ENCODE results near the gene USP49. TPM values are rescaled to one million over a fixed set of nuclear protein-coding genes. Genes with fewer than 3 reads are reported as not detected.
"Not testable (repeated sequence)": the region's sequence is repeated elsewhere in the genome, so short reads cannot be mapped to it uniquely, and the experiment has no call there.

The USP49 gene
- polyA plus RNA-seq, 5 donors: 8.9 to 15.4 (median 15.0) TPM

DNA sequence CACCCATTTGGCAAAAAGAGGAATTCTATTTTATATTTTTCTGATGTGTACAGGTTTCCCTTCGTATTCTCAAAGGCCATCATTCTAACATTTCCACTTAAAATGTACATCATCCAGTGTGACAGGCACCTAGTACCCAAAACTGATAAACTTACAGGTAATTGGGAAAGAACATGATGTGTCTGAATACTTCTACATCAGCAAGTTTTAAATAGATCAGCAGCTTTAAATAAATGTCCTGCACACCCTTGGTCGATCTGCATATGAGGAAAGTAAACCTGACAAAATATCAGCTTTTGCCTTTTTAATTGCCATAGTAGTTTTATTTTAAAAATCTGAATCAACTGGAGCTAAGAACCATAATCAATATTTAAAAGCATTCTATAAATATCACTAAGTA is 81.2 kb downstream of the USP49 start:
- no peak for DNase-seq

DNA sequence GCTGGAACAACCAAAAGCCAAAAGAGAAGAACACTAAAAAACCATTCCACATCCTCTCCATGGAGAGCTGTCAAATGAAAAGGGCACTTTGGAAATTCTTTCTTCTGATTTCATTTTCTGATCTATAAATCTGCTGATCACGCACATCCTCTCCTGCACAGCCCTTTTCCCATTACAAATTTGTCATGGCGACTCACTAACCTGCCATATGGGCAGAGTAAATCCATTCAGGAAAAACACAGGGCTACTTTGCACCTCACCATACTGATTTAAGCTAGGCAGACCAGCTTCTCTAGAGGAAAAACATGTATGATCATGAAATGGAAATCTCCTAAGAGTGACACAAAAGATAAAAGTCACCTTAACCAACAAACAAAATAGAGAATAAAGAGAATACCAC is 81.7 kb downstream of the USP49 start:
- DNase-seq: no peak

DNA sequence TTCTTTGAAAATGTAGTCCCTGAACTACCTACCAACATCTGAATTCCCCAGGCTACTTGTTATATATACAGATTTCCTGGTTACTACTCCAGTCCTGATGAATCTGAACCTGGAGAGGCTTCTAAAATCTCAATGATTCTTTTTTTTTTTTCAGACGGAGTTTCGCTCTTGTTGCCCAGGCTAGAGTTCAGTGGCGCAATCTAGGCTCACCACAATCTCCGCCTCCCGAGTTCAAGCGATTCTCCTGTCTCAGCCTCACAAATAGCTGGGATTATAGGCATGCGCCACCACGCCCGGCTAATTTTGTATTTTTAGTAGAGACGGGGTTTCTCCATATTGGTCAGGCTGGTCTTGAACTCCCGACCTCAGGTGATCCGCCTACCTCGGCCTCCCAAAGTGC is 83.2 kb downstream of the USP49 start:
- not testable (repeated sequence) for DNase-seq

DNA sequence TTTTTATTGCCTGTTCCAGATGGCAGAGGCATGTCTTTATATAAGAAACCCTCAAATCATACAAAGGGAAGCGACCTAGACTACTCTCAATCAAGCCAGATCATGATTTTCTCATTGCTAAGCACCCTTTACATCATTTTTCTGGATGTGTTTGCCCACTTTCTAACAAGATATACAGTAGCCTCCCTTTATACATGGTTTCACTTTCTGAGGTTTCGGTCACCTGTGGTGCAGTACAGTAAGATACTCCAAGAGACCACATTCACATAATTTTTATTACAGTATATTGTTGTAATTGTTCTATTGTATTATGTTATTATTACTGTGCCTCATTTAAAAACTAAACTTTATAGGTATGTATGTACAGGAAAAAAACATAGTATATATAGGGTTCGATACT is 84.1 kb downstream of the USP49 start:
- no peak for DNase-seq

DNA sequence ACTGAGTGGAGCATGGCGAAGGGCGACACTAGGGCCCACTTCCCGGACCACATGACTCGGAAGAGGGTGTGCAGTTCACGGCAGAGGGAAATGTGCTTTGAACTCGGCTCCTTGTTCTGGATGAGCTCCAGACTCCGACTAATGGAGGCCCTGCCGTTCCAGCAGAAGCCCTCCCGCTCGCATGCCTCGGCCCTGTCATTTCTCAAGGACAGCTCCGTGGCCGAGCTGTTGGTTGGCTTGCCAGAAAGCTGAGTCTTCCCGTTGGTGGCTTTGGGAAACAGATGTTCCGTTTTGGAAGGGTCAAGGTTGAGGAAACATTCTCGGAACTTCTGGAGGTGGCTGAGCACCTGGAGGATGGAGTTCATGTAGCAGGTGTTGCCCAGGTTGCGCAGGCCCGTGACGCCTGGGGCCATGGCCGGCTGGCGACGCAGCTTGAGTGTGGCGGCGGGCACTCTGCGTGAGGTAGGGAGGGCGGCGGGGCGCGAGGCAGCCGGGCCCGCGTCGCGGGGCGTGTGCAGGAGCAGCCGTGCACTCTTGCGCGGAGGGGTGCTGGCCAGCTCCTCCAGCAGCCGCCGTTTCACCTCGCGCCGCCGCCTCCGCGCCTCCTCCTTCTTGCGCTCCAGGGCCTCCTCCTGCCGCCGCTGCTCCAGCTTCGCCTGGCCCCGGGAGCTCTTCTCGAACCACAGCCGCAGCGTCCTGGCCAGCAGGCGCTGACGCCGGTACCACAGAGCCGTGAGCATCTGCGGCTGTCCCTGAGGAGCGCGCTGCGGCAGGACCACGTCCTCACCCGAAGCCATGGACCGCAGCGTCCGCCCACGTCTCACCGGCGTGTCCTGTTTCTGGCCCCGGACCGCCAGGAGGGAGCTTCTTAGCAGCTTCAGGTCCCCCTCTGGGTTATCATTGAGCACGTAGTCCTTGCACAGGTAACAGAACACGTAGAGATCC is 89.1 kb downstream of the USP49 start:
- no peak for DNase-seq

DNA sequence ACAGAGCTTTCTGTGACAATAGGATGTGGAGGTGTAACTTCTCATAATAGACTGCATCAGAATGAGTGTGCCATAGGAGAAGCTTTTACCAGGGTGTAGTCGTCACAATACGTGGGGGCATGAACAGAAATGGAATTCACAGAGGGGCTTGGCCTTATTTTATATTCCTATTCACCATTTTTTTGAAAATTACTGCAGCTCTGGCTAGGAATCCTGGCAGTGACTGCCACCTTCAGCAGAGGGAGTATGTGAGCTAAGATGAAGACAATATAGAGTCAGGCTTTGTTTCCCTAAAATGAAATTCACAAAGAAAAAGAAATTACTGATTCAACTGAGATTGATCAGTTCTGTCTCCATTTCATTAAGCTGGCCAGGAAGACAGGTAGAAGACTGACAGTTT is 93.8 kb downstream of the USP49 start:
- DNase-seq: no peak

DNA sequence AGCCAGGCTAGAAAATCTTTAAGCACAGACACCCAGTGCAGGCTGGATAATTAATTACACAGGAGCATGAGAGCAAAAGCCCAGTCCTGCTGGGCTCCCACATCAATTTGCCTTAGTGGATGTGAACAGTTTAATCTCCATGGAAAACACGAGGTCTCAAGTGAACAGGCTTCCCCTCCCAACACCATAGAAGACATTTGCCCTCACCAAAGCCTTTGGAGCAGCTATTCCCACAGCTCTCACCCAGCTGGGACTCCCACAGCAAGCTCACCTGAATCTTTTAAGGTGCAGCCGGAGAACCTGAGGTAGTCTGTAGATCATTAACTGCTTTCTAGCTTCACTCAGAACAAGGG is 95.6 kb downstream of the USP49 start:
- no peak for DNase-seq

DNA sequence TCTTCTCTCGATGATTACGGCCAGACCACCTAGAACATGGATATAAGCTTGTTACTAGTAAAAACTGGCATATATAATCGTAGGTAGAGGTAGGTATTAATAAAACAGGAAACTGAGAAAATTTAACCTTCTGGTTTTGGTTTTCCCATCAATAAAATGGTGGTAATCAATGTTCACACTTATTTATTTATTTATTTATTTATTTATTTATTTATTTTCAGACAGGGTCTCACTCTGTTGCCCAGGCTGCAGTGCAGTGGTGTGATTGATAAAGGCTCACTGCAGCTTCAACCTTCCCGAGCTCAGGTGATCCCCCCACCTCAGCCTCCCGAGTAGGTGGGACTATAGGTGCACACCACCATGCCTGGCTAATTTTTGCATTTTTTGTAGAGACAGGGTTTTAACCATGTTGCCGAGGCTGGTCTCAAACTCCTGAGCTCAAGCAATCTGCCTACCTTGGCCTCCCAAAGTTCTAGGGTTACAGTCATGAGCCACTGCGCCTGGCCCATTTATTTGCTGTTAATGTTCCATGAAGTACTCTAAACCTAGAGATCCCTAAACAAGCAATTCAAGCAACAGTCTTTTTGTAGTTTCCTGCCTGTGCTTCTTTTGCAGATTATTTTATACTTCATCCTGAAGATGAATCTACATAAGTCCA is 96.1 kb downstream of the USP49 start:
- no peak for DNase-seq

DNA sequence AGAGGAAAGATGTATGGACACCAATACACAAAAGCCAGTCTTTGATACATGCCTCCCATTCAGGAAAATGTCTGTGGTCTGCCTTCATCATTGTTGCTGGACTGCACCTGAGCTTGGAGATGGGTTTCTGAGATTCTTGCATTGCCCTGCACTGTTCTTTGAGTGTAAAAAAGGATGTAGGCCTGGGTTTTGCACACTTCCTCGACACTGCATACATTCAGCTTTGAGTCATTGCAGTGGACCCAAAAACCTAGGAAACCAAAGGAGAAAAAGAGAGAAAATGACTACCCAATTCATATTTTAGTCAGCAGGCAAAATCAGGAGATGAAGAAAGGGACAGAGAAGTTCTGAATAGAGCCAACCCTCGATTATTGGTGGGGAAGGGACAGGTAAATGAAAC is 98.7 kb downstream of the USP49 start:
- DNase-seq: no peak

DNA sequence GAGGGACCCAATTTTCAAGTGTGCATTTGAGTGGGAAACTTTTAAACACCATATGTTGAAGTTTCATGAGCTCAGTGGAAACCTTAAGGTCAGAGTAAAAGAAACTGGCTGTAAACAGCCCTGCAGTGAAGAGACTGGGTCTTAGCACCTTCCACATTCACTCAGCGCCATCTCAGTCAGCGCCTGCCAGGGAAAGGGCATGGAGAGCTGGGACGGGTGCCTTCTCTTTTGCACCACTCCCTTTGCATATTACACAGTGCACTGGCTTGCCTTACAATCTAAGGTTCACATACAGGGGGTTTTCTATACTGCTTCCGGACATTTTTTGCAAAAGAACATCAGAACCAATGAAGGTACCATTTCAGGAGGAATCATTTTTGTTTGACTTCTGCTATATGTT is 103.2 kb downstream of the USP49 start:
- DNase-seq: no peak

DNA sequence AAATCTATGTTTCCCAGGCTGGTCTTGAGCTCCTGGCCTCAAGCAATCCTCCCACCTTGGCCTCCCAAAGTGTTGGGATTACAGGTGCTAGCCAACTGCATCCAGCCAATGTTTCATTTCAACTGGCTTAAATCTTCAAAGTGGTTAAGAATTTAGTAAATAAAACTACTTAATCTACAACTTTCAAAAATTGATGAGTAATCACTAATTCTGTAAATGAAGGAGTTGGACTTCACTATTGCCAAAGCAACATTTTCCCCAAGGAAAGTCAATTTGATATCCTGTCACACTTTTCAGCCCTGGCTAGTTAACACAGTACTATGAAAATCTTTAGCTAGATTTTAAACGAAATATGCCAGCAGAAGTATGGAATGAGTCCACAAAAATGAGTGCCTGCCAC is 103.9 kb downstream of the USP49 start:
- DNase-seq: no peak

DNA sequence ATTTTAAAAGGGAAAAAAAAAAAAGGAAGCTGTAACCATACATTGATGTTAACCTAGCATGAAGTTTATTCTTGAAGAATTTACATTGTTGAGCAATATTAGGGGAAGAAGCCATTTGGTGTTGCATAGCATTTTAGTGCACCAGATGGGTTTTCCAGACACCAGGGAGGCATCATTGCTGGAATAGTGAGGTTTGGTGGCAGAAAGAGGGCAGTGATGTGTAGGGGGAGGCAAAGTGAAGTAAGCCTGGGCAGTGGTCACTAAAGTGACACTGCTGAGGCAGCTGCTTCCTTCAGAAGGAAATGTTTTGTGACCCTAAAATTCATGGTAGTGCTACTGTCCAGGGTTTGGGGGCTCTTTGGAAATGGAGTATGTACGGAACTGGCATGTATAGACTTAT is 105.1 kb downstream of the USP49 start:
- DNase-seq: no peak

DNA sequence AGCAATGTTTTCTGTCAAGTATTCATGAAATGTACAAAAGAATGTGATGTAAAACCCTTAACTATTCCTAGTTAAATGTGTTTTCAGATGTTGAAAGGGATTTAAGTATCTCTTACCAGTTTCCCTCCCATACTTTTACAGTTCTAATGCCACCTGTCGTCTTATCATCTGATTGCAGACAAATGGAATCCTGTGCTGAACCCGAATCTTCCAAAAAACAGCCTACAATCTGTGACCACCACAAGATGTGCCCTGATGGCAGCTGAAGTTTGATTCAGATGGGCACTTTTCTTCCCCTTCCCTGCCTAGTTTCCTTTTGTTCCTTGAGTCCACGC is 105.8 kb downstream of the USP49 start:
- DNase-seq: no peak

DNA sequence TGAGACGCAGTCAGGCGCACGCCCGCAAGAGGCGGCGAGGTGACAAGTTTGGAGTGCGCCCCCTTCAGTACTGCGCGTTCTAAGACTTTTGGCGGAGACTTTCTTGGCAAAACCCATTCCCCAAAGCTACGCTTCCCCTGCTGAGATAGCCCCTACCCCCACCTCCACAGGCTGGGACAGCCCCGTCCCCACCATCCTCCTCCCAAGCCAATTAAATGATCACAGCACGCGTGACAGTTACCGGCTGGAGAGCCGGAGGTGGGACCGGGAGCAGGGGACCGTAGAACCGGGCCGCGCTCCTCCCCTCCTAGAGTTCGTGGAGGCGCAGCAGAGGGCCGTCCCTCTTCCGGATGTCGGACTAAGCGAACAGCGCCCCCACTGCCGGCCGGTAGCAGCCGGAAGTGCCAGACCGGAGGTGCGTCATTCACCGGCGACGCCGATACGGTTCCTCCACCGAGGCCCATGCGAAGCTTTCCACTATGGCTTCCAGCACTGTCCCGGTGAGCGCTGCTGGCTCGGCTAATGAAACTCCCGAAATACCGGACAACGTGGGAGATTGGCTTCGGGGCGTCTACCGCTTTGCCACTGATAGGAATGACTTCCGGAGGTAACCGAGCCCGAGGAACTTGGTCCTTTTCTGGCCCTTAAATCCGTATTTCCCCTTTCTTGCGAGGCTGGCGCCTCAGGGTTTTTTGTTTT is 107.8 kb downstream of the USP49 start, which contains the start of gene TOMM6:
TSS of gene TOMM6 (plus strand) at position 476 of the 699 bp plus-strand sequence. CDS start at position 480, 4 bp downstream.
- peak; percentile 95 to 96 for DNase-seq

DNA sequence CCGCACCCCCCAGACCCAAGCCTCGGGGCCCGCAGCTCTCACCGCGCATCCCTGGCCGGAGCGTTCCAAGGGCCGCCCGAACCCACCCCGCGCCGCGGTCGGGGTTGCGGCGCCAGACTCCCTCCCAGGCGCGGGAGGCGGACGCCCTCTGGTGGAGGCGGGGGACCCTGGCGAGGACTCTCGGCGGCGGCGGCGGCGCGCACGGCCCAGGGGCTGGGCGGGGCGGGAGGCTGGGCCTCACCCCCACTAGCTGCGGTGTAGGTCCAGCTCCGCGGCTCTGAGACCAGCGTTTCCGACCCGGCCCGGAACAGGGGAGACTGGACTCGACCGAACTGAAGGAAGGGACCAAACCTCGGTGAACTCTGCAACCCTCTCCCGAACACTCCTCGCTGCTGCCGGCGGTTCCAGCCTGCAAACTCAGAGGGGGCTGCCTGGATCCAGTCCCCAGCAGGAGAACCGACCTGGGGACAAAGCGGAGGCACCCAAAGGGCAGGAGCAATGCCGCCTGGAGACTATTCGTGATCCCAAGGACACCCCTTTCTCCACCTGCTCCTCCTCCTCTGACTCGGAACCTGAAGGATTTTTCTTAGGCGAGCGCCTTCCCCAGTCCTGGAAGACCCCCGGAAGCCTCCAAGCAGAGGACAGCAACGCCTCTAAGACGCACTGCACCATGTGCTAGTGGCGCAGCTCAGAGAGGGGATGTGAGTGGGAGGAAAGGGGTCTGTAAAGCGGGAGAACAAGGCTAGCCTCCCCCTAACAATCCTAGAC is 108.5 kb downstream of the USP49 start:
- peak; percentile 82 for DNase-seq

DNA sequence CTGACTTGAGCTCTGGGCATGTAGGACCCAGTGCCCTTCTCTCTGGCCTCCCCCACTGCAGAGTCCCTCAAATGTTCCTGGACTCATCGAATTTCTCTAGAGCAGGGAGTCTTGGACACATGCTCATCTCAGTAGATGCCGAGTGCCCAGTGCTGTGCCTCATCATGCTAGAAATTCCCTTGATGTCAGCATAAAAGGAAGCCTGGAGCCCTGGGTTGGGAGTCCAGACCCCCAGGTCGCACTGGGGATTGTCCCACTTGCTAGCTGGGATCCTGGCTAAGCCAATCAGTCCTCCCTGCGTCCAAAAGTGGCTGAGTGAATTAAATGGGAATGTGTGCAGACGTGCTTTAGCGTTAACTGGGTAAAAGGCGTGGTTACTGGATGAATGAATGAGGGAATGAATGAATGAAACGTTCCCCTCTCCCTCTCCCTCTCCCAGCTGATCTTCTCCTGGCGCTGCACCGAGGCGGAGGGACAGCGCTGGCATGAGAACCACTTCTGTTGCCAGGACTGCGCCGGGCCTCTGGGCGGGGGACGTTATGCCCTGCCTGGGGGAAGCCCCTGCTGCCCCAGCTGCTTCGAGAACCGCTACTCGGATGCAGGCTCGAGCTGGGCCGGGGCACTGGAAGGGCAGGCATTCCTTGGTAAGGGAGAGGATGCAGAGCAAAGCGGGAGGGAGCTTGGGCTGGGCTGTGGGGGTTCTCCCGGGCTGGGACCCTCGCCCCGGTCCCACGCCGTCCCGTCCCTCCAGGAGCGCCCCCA is 109.3 kb downstream of the USP49 start:
- peak in 1 of 2 donors; percentile 28 for DNase-seq

DNA sequence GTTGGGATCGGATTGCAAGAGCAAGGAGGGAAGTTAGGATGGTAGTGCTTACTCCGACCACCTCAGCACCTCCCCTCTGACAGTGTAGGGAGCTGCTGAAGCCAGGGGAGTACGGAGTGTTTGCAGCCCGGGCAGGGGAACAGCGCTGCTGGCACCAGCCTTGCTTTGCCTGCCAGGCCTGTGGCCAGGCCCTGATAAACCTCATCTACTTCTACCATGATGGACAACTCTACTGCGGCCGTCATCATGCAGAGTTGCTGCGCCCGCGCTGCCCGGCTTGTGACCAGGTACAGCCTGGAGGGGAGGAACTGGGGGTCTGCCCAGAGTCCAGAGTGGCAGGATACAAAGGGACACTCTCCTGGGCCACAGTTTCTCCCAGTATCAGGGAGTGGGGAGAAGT is 109.9 kb downstream of the USP49 start:
- no peak for DNase-seq

DNA sequence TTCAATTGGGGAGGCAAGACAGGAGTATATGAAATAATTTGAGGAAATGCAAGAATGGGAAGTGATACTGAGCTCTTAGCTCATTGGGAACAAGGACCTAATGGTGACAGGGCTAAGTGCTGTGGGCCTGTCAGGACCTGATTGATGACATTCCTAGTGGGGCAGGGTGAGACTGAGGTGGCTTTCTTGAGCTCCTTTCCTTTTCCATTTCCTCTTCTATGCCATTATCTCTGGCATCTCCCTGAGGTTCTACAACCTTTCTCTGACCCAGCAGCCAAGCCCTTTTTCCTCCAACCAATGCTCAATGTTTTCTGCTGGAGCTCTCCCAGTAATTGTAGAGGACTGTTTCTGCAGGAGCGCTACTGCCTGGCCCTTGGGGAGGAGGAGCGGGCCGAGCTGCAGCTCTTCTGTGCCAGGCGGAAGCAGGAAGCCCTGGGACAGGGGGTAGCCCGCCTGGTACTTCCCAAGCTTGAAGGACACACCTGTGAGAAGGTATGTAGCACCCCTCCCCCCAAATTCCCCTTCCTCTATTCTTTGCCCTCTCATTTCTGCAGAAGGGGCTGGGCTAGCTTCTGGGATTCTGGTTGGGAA is 110.5 kb downstream of the USP49 start:
- DNase-seq: no peak

DNA sequence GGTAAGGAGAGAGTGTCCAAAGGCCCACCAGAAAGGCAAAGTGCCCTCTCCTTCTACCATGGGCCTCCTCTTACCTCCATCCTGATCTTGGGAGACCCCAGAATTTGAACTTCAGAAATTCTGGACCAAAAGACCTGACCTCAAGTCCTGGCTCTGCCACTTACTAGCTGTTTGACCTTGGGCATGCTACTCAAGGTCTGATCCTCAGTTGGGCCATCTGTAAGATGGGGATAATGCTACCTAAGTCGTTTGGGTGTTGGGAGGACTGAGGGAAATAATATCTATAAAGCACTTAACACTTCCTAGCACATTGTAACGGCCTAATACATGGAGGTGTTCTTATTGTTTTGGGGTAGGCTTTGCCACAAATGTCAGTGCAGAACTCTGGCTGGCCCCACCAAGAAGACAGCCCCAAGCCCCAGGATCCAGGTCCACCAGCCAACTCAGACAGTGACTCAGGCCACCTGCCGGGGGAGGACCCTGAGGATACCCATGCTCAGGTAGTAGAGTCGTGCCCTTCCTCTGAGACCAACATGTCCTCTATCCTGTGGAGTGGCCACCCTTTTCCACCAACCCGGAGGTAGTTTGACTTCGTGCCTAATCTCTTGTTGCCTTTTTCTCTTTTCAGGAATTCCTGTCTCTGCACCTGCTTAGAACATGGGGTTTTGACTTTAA is 111.9 kb downstream of the USP49 start:
- no peak for DNase-seq

DNA sequence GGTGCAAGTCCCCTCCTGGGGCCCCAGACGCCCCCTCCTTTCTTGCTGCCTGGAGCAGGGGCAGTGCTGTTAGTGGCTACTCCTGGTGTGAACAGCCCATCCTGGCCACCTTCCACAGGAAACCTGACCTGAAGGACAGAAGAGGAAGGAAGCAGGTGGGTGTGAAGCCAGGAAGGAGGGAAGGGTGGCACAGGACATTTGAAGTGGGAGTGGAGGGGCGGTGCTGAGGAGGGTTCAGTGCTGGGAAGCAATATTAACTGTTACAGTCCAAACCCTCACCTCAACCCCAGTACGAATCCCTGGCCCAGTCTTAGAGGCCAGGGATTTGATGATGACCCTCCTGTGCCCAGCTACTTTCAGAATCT is 113.8 kb downstream of the USP49 start:
- no peak for DNase-seq
